Putamen (tissue), 1 donor: ENCODE measurements around the gene CENPF.
"Not testable (repeated sequence)": the region's sequence is repeated elsewhere in the genome, so short reads cannot be mapped to it uniquely, and the experiment has no call there.

ENCODE experiments used
- DNase-seq: peaks from one replicate; pipeline ENCODE4 v3.0.0-alpha.2; 2016; ENCODE audit warnings: low spot score

Gene CENPF

GRCh38 chr1:214602764-214603657 is at the start of gene CENPF:
CENPF (plus strand) TSS chr1:214603195; CDS start chr1:214613755, 10,560 bp downstream.
- DNase-seq, result peak; percentile 95

GRCh38 chr1:214557952-214558735 is 44.9 kb upstream of the CENPF start:
- no peak for DNase-seq

GRCh38 chr1:214563881-214564280 is 39.1 kb upstream of the CENPF start:
- DNase-seq, result no peak

DNA sequence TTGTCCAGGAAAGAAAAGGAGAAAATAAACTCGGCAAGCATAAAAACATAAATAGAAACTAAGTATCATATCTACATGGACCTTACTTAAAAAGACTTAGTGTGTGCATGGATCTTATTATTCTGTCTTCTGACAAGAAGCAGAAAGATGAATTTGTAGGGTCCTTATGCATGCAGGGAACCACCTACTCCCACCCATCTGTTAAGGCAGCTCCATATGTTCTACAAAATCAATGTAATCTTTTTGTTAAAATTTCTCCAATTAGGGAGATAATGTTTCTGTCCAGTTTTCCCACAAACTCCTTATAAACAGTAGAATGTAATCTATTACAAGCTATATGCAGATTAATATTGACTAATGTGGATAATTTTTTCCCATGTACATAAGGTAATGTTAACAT is 37.7 kb upstream of the CENPF start:
- no peak for DNase-seq

- no peak for DNase-seq
These were observed 36.6 kb upstream of the CENPF start for GRCh38 chr1:214566158-214567104.

GRCh38 chr1:214567481-214567980 is 35.5 kb upstream of the CENPF start:
- no peak for DNase-seq

- no peak for DNase-seq
These were observed 34.7 kb upstream of the CENPF start for GRCh38 chr1:214568328-214568727.

GRCh38 chr1:214569357-214570004 is 33.5 kb upstream of the CENPF start:
- DNase-seq, result no peak

GRCh38 chr1:214570442-214570841 is 32.6 kb upstream of the CENPF start:
- DNase-seq, result no peak

DNA sequence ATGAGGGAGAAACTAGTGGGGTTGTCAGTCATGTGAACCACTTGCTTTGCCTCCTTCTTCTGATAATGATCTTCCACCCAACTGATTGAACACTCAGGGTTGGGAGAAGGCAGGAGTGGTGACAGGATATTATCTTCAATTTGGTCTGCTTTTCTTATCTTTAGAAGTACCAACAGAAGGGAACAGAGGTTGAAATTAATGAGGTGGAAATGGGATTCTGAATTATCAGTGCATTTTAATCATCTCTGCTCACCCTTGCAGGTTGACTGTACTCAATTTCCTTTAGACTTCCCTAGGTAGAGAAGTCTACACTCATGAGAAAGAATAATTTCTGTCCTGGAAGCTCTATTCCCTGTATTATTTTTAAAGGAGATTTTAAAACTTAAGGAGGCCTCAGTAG is 31.7 kb upstream of the CENPF start:
- no peak for DNase-seq

GRCh38 chr1:214573386-214574318 is 29.3 kb upstream of the CENPF start:
- DNase-seq, result no peak

DNA sequence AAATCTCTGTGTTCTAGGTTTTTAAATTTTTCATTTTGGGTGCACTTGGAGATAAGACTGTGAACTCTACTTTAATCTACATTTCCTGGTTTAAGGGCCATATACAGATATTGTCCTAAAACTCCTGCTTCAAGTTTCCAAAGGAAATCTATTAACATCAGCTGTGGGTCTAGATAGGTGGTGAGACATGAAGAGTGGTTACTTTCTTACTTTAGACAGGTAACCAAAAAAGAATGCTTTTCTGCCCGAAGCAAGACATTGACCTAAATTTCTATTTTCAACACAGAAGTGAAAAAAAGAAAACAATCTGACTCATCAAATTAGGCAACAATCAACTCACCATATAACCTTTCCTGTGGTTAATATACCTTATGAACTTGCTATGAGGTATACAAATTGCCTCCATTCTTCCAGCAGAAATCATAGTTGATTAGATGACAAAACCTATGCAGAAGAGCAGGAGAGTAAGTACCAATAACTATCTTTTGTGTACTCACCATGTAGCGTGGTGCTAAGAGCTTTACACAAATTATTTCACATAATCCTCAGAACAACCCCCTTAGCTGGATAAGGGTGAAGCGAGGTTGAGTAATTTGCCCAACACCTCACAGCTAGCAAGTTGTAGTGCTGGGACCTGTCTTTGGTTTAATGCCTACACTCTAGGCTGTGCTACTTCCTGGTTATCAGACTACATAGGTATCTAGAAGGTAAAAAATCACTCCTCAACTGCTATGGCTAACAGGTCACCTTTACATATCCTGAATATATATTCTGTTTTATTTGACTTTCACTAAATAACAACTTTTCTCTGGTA is 28.2 kb upstream of the CENPF start:
- DNase-seq, result no peak

DNA sequence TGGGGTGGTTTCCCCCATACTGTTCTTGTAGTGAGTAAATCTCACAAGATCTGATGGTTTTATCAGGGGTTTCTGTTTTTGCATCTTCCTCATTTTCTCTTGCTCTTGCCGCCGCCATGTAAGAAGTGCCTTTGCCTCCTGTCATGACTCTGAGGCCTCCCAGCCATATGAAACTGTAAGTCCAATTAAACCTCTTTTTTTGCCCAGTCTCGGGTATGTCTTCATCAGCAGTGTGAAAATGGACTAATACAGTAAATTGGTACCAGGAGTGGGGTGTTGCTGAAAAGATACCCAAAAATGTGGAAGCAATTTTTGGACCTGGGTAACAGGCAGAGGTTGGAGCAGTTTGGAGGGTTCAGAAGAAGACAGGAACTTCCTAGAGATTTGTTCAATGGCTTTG is 26.9 kb upstream of the CENPF start:
- not testable (repeated sequence) for DNase-seq

- no peak for DNase-seq
These were observed 23.8 kb upstream of the CENPF start for GRCh38 chr1:214579183-214579582.

DNA sequence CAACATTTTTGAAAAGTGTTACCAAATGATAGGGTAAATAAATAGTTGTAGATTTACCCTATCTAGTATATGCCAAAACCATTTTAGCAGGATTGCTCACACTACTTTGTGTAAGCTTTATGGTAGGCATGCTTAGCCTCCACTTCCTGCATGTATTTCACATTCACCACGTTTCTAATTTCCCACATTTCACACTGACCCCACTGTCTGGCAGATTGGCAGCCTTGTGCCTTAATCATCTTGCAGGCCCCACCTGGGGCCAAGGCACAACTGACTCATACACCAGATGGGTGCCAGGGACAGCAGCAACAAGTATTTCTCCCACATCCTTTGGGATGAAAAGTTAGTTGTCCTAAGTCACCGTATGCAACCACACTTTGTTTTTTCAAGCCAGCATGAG is 21.2 kb upstream of the CENPF start:
- no peak for DNase-seq

- DNase-seq, result no peak
These were observed 20.6 kb upstream of the CENPF start for GRCh38 chr1:214582289-214582891.

DNA sequence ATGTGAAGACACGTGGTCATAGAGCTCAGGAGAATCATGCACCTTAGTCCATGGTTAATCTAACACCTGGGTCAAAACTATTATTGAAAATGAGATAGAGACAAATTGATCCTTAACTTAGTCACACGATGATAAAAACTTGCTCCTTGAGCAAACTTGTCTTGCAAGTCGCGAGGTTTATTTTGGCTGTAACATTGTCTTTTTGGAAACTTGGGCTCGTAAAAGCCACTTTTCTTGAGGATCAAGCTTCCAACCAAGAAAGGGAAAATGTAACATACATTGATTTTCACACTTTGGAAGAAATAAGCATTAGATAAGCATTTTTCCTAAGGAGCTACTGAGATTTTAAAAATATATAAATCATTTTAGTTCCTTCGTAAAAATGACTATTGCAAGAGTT is 19.9 kb upstream of the CENPF start:
- DNase-seq, result no peak

GRCh38 chr1:214583824-214584554 is 19.0 kb upstream of the CENPF start:
- DNase-seq, result no peak
